ENCODE results near the gene NCKAP5. TPM values are rescaled to one million over a fixed set of nuclear protein-coding genes. Genes with fewer than 3 reads are reported as not detected.

NCKAP5 gene
- total and polyA plus RNA-seq, 9 of the 15 experiments (the other 6 are each of a cell fraction or from before 2014, with no cell fraction given): not detected

DNA sequence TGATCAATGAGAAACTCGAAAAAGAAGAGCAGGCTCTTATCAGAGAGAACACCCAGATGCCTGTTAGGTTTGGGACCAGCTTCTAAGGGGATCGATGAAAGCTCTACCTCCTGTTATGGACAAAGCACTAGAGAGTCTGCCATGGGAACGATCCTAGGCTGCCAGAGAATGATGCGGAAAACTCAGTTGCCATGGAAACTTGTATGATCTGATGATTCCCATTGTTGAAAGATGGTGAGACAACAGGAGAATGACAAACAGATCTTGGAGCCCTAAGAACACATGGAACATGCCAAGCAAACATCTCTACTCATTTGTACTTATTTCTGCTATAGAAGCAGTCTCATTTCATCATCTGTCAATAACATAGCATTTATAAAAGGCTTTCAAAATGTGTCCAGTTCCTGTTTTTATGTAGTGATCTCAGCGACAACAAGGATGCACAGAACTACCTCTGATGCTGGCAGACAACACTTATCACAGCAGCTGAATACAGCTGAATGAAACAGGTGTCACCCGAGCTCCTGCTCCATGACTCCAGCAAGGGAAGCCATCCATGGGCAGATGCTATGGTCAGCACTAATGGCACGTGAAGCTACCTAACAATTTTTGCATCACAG, 59.6 kb downstream of the NCKAP5 start:
- 6% methylated on average over 7 of the region's 7 CpGs for WGBS (ENCODE audit: insufficient coverage, low coverage, missing lambda C conversion rate)
- no peaks in the 10 kb centered on the region for H3K4me1 ChIP-seq (replicated peaks in 1 of 2; ENCODE audit: control insufficient read depth in 2 of 2, insufficient read depth in 2 of 2, low read length in 2 of 2)
- H3K27ac ChIP-seq (ENCODE audit: extremely low read depth, low read depth, low read length): no peak overlapping the region
- ATAC-seq (no peak), FAIRE-seq (no peak), DNase-seq (ENCODE audit: extremely low read depth in 1 of 4, low spot score in 3 of 4) (no peak)
- no peak overlapping the region for H3K4me2 ChIP-seq (ENCODE audit: insufficient read depth, low read length)
- TF ChIP-seq RFX1 (IDR thresholded peaks at IDR 0.05) (peak; percentile 38), ZNF3 (CRISPR knock-in tag; IDR thresholded peaks at IDR 0.05) (no peak)
- no peaks in the 10 kb centered on the region for H3K9me1 ChIP-seq (ENCODE audit: control insufficient read depth, insufficient read depth, low read length)
- no peak overlapping the region for H3K4me3 ChIP-seq
- ChIA-PET POLR2A (no interaction called here), CTCF (ENCODE audit: low intra/inter-chr PET ratio) (no interaction called here)
- BruUV-seq (replicated peaks): no TSS peak
- no peaks in the 10 kb centered on the region for H3K27me3 ChIP-seq (ENCODE audit: control insufficient read depth in 2 of 2, insufficient read depth in 2 of 2, low read length in 2 of 2)
- H4K20me1 ChIP-seq (replicated peaks; ENCODE audit: control insufficient read depth, insufficient read depth, low read length): no peaks in the 10 kb centered on the region
- intact Hi-C loops (cut with micrococcal nuclease) (no loop called here), in situ Hi-C loops (cut with MboI) (loop anchor here (10.0 kb wide), 1 partner anchor 986 kb away; no protein-coding TSS in a partner anchor)
- no peak overlapping the region for H3K9ac ChIP-seq (ENCODE audit: insufficient read depth in 1 of 2, low read depth in 2 of 2, low read length in 2 of 2)
- H3K36me3 ChIP-seq (ENCODE audit: control insufficient read depth, insufficient read depth, low read length): no peaks in the 10 kb centered on the region
- no peaks in the 10 kb centered on the region for H3K9me3 ChIP-seq (replicated peaks; ENCODE audit: control insufficient read depth, insufficient read depth, low read depth, low read length)
- H3K79me2 ChIP-seq (ENCODE audit: control insufficient read depth, insufficient read depth, low read length): no peaks in the 10 kb centered on the region
- H2AFZ ChIP-seq (ENCODE audit: low read depth, low read length): no peak overlapping the region

DNA sequence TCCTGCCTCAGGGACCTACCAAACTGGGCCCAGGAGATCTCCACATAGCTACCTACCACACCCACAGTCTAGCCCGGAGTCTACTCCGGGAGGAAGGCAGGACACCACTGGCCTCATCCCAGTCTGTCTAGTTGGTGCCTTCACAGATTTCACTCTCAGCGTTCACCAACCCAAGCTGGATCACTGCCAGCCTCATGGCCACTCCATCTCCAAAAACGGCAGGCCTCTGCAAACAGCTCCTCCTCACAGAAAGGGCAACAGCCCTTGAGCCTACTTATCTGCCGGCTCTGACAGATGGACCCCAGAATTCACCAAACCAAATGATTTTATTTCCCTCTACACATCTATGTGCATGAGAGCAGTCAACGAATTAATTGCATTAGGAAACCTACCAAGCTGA, 61.3 kb downstream of the NCKAP5 start:
- Histone ChIP-seq H3K27ac (ENCODE audit: extremely low read depth, low read depth, low read length) (no peak overlapping the region), H3K79me2 (ENCODE audit: control insufficient read depth, insufficient read depth, low read length) (no peaks in the 10 kb centered on the region), H3K4me3 (no peak overlapping the region), H3K36me3 (ENCODE audit: control insufficient read depth, insufficient read depth, low read length) (no peaks in the 10 kb centered on the region), H3K9ac (ENCODE audit: insufficient read depth in 1 of 2, low read depth in 2 of 2, low read length in 2 of 2) (no peak overlapping the region), H3K9me1 (ENCODE audit: control insufficient read depth, insufficient read depth, low read length) (no peaks in the 10 kb centered on the region), H3K4me2 (ENCODE audit: insufficient read depth, low read length) (no peak overlapping the region), H3K4me1 (replicated peaks in 1 of 2; ENCODE audit: control insufficient read depth in 2 of 2, insufficient read depth in 2 of 2, low read length in 2 of 2) (no peaks in the 10 kb centered on the region), H4K20me1 (replicated peaks; ENCODE audit: control insufficient read depth, insufficient read depth, low read length) (no peaks in the 10 kb centered on the region), H3K27me3 (ENCODE audit: control insufficient read depth in 2 of 2, insufficient read depth in 2 of 2, low read length in 2 of 2) (no peaks in the 10 kb centered on the region), H3K9me3 (replicated peaks; ENCODE audit: control insufficient read depth, insufficient read depth, low read depth, low read length) (no peaks in the 10 kb centered on the region), H2AFZ (ENCODE audit: low read depth, low read length) (no peak overlapping the region)
- no peak for DNase-seq (ENCODE audit: extremely low read depth in 1 of 4, low spot score in 3 of 4)
- in situ Hi-C loops (cut with MboI): loop anchor here (10.0 kb wide), 1 partner anchor 988 kb away; no protein-coding TSS in a partner anchor
- 2% methylated on average over 6 of the region's 6 CpGs for WGBS (ENCODE audit: insufficient coverage, low coverage, missing lambda C conversion rate)
- no peak for ATAC-seq
- CTCF ChIA-PET (ENCODE audit: low intra/inter-chr PET ratio): no interaction called here
- no TSS peak for BruUV-seq (replicated peaks)
- FAIRE-seq: no peak
- POLR2A ChIA-PET: no interaction called here
- intact Hi-C loops (cut with micrococcal nuclease): no loop called here
- no peak for TF ChIP-seq ZNF140 (CRISPR knock-in tag; IDR thresholded peaks at IDR 0.05)
- TF ChIP-seq ETS2 (tag; IDR thresholded peaks at IDR 0.05; ENCODE audit: borderline replicate concordance, poor library complexity, severe bottlenecking): no peak
- TF ChIP-seq, protein P1, sequence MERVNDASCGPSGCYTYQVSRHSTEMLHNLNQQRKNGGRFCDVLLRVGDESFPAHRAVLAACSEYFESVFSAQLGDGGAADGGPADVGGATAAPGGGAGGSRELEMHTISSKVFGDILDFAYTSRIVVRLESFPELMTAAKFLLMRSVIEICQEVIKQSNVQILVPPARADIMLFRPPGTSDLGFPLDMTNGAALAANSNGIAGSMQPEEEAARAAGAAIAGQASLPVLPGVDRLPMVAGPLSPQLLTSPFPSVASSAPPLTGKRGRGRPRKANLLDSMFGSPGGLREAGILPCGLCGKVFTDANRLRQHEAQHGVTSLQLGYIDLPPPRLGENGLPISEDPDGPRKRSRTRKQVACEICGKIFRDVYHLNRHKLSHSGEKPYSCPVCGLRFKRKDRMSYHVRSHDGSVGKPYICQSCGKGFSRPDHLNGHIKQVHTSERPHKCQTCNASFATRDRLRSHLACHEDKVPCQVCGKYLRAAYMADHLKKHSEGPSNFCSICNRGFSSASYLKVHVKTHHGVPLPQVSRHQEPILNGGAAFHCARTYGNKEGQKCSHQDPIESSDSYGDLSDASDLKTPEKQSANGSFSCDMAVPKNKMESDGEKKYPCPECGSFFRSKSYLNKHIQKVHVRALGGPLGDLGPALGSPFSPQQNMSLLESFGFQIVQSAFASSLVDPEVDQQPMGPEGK (CRISPR knock-in tag; IDR thresholded peaks at IDR 0.05; ENCODE audit: borderline replicate concordance): no peak
- TF ChIP-seq, protein P2, sequence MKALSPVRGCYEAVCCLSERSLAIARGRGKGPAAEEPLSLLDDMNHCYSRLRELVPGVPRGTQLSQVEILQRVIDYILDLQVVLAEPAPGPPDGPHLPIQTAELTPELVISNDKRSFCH (CRISPR knock-in tag; IDR thresholded peaks at IDR 0.05): no peak
- TF ChIP-seq, protein P2 (tag; IDR thresholded peaks at IDR 0.05): no peak
- no peak for TF ChIP-seq MCM2 (IDR thresholded peaks at IDR 0.05; ENCODE audit: low read depth)
- no peak for TF ChIP-seq ZBTB17 (CRISPR knock-in tag; IDR thresholded peaks at IDR 0.05)
- no peak for TF ChIP-seq ZNF431 (CRISPR knock-in tag; IDR thresholded peaks at IDR 0.05)
- no peak for TF ChIP-seq ZNF324 (CRISPR knock-in tag; IDR thresholded peaks at IDR 0.05)
- no peak for TF ChIP-seq L3MBTL2 (IDR thresholded peaks at IDR 0.05)
- no peak for TF ChIP-seq NFIC (IDR thresholded peaks at IDR 0.05)
- no peak for TF ChIP-seq CBX5 (IDR thresholded peaks at IDR 0.05; ENCODE audit: borderline replicate concordance, low read depth)
- TF ChIP-seq, protein P3, sequence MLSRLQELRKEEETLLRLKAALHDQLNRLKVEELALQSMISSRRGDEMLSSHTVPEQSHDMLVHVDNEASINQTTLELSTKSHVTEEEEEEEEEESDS (CRISPR knock-in tag; IDR thresholded peaks at IDR 0.05): no peak

Measured in K562 (cell line).